HG02938 (cell line): ENCODE measurements around the gene MED13L.

Source experiments
- ATAC-seq: cut with Tn5 transposase; IDR thresholded peaks from one replicate; pipeline ENCODE4 v1.9.1; 2021; ENCODE audit warnings: mild to moderate bottlenecking, moderate library complexity; ENCODE audit not compliant: unreplicated experiment

The MED13L gene

GRCh38 chr12:116066381-116067230 is 210.9 kb downstream of the MED13L start:
- ATAC-seq: no peak

DNA sequence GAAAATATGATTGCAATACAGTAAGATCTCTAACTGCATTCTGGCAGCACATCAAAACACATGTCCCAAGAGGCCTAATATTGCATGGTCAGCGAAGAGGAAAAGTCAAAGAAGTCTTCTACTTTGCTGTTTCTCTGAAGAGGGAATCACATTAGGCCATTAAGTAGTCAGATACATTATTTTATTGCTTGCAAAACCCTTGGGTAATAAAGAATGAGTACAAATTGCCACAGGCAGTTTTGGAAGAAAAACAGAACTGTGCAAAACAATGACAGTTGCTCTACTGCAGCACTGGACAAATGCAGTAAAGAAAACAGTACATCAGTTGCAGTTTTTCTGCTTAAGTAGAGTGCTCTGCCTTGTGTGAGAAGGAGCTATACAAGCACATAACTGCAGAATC is 211.9 kb downstream of the MED13L start:
- no peak for ATAC-seq

- ATAC-seq: no peak
Observed at GRCh38 chr12:116064493-116064892, 213.0 kb downstream of the MED13L start.

DNA sequence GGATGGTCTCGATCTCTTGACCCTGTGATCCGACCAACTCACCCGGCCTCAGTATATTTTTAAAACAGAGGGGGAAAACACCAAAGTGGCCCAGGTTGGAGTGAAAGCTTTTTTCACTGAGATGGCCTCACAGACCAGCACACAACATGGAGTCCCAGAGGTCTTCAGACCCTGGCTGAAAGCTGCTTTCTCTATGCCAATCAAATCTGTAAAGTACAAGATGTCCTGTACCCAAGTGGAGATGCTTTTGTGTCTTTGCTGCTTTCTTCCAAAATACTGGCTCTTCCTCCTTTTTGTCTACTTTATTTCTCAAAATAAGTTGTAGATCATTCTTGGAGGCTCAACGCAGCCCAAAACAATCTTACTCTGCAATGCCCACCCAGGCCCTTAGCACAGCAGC is 214.8 kb downstream of the MED13L start:
- no peak for ATAC-seq

DNA sequence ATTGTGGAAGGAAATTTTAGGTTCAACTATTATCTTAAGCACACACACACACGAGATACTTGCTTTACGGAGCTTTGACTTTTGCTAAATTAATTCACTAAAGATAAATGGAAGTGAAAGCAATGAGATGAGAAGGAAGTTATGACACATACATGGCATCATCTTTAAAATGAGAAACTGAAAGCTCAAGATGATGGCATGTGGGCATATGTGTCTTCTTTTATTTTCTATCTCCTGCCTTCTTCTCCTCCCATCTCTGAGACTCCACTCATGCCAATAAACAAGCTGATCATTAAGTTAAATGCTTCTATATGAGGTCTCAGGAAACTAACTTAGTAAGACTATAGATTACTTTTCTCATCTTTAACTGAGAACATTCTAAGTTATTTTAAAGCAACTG is 216.7 kb downstream of the MED13L start:
- peak; percentile 94 for ATAC-seq

DNA sequence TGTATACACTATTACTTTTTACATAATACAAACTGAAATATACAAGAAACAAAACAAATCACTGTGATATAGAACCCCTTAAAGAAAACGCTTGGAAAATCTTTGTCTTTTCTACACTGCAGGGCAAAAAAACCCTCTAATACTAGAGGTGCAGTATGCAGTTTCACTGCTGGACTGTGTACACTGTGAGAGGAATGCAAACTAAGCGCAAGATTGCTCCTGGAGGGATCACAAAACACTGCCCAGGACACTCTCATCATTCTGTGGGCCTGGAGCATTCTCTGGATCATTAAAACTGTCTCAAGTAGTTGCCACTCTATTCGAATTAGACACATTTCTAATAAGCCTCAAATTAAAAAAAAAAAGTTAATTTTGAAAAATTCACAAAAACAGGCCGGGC is 217.6 kb downstream of the MED13L start:
- ATAC-seq: no peak

GRCh38 chr12:116058574-116058973 is 218.9 kb downstream of the MED13L start:
- ATAC-seq: no peak

DNA sequence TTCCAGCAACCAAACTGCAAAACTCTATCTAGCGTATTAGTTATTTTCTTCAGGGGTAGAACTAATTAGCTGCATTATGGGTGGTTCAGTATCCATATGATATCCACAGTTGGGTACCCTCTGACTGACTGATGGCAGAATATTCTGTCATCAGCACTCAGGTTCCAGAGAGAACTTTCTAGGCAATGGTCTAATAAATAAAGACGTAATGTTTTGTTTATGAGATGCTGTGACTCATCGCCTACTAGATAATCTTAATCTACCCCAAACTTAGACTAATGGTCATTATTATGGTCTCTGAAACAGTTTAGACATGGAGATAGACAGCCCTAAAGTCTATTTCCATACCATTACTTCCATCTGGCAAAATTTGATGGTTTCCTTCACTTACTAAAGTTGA is 220.1 kb downstream of the MED13L start:
- no peak for ATAC-seq

- ATAC-seq: no peak
Observed at GRCh38 chr12:116055895-116056607, 221.4 kb downstream of the MED13L start.

DNA sequence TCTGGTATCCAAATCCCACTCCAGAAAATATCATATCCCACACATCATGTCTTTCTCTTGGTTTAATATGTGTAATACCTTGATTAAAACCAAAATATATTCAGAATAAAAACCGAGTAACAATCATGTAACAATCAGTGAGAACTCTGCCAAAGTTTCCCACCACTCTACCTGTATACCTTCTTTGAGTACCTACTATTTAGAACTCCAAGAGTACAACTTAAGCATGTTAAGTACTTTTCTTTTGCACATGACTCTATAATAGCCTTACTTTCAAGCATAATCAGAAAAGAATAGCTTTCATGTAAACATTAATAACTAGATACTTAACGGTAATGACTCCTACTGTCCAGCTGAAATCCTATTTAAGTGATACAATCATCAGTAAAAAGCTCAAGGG is 223.2 kb downstream of the MED13L start:
- ATAC-seq: no peak

GRCh38 chr12:116053479-116054200 is 223.9 kb downstream of the MED13L start:
- no peak for ATAC-seq

DNA sequence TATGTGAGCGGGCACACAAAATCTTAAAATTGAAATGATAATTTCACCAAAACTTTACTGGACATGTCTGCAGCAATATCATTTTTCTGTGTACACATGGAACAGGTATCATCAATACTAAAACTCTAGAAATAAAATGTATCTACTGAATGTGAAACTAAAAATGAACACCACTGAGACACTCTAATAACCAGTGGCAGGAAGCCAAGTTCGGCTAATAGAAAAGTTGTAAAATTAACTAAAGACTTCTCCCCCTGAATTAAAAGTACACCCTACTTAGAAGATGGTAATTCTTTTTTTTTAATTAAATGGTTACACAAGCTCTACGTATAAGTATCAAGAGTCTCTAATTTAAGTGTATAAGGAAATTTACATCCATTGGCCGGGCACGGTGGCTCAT is 227.2 kb downstream of the MED13L start:
- no peak for ATAC-seq

DNA sequence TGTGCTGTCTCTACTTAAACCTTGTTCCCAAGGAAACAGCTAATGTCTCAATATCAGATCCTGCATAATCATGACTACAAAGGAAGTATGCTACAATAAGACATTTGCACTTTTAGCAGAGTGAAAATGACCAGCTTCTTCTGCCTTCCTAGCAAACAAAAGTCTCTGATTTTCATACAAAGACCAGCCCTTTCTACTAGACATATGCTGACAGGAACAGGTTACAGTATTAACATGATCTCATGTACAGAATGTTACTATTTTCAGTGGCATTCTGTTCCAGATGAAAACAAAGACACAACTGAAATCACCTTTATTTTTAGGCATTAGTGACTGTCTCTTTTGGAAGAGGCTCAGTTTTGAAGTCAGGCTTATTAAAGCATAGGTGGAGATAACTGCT is 228.6 kb downstream of the MED13L start:
- ATAC-seq: no peak

DNA sequence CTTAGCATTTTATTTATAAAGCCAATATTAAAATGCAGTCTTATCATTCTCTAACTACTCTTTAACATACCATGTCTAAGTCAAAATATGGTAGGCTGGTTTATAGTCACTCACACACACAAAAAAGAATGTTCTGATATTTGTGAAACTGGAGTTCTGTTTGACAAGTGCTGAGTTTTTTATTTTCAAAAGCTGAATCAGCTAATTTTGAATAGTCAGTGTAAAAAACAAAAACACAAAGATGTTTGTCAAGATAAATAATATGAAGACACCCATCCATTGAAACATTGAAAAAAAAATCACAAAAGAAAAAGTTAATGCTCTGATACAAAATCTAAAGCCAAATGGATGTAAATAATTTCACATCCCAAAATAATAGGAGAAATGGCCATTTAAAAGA is 231.5 kb downstream of the MED13L start:
- ATAC-seq: no peak

DNA sequence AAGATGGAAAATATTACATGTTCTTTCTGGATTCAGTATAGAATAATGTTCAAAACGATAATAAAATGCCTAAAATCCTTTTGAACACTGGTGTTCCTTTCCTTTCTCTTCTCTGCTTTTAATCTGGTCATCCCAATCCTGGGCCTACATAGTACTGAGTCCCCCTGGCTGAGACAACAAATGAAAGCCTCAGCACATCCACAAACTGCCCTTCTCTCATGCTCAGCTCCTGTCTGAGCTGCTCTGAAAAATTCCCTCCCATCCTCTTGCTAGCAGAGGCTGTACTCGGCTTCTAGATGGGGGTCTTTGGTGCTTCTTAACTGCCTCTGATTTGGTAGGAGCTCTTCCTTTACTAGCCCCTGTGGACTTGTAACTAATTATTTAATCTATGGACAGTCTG is 232.3 kb downstream of the MED13L start:
- ATAC-seq: no peak

DNA sequence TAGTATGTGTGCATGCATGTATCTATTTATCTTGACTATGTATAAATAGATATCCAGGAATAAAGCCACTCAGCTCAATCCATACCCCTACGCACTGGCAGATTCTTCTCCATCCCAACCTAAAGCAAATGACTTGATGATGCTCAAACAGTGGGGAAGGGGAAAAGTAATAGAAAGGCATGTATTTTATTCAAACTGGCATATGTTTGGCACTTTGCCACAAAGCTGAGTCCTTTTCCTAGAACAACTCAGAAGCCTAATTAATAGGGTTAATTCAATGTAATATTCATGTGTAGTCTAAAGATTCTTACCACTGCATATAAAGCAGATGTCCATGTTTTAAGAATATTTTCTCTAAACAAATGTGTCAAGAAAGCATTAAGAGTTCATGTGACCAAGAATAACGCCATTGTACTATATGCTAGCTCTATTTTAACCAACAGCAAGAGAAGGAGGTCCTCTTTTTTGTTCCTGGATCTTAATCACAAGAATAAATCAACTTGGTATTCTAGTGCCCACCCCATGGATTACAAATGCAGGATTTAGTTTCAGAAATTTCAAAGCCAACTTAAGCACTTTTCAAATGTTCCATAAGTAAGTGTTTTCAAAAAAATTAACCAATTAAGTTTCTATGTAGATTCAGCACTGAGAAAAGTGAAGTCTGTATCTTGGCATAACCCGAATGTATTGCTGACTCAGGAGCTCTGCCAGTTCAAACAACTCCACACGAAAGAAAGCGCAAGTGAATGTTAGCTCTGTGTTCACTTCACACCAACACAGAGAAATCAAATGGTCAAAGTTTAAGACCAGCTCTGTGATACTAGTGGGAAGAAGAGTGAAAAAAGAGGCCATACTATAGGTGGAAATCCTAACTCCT is 233.6 kb downstream of the MED13L start:
- ATAC-seq: no peak

DNA sequence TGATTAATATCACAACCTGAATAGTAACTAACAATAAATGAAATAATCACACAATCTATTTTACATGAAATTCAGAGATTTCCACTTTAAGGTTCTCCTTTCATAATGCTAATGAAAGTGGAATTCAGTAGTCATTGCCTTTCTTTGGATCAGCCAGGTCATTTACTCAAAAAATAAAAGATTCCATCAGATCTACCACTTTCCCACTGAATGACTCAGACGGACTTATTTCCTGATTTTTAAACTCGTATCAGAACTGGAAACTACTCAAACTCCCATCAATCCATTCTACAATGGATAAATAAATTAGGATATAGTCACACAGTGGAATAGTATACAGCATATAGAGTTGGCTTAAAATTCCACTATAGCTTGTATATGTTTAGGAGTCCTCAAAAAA is 237.1 kb downstream of the MED13L start:
- ATAC-seq: no peak

GRCh38 chr12:116039081-116039480 is 238.4 kb downstream of the MED13L start:
- no peak for ATAC-seq

GRCh38 chr12:116037941-116038837 is 239.3 kb downstream of the MED13L start:
- no peak for ATAC-seq

DNA sequence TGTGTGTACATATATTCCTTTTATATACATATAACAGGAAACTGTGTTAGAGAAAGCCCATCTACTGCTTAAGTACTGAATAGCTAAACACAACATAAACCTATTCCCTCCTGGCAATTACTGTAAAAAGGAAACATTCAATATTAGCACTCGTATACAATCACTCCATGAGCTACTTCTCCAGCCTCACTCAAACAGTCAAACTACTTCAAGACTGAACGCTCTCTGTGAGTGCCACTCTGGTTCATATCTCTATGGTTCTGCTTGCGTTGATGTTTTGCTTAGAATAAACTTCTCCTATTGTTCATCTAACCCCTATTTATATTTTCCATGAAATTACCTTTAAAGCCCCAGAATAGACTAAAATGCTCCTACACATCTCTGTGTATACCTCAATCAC is 243.7 kb downstream of the MED13L start:
- ATAC-seq: no peak
